HepG2 (cell line): ENCODE results near the gene ST8SIA4.

Experiments used
- NR2C2 ChIP-seq: sonication (generic); formaldehyde crosslinking; IDR thresholded peaks from 2 replicates; pipeline ENCODE4 v1.4.0; 2020; ENCODE audit warnings: missing genetic modification reagents, mild to moderate bottlenecking, moderate library complexity, borderline replicate concordance
- NR3C1 ChIP-seq: sonication (generic); formaldehyde crosslinking; IDR thresholded peaks from 2 replicates; pipeline ENCODE4 v1.4.0; 2020; ENCODE audit warnings: missing genetic modification reagents
- RFXANK ChIP-seq: IDR thresholded peaks from 2 replicates; pipeline ENCODE4 v1.6.1; 2016
- TARDBP ChIP-seq: sonication (generic); formaldehyde crosslinking; IDR thresholded peaks from 2 replicates; pipeline ENCODE4 v1.8.0; 2022; ENCODE audit warnings: mild to moderate bottlenecking, missing genetic modification reagents
- TP53 ChIP-seq: sonication (generic); formaldehyde crosslinking; conservative IDR thresholded peaks from 2 replicates; pipeline ENCODE4 v1.4.0; 2020; ENCODE audit warnings: missing genetic modification reagents
- ZBTB8A ChIP-seq: sonication (generic); formaldehyde crosslinking; IDR thresholded peaks from 2 replicates; pipeline ENCODE4 v1.4.0; 2020; ENCODE audit warnings: mild to moderate bottlenecking, low read depth, missing genetic modification reagents, borderline replicate concordance
- ZNF589 ChIP-seq: sonication (generic); formaldehyde crosslinking; conservative IDR thresholded peaks from 2 replicates; pipeline ENCODE4 v1.8.0; 2022; ENCODE audit warnings: mild to moderate bottlenecking, moderate library complexity, missing genetic modification reagents
- ZNF816 ChIP-seq: sonication (generic); formaldehyde crosslinking; IDR thresholded peaks from 2 replicates; pipeline ENCODE4 v1.8.0; 2022; ENCODE audit warnings: missing genetic modification reagents, mild to moderate bottlenecking, borderline replicate concordance
- TF ChIP-seq, protein P1 (sequence below): sonication (generic); formaldehyde crosslinking; IDR thresholded peaks from 2 replicates; pipeline ENCODE4 v1.5.0; 2020; ENCODE audit warnings: mild to moderate bottlenecking, missing genetic modification reagents, moderate library complexity
- TF ChIP-seq, protein P2 (sequence below), 2 experiments: sonication (generic) in 1 of 2; formaldehyde crosslinking in 1 of 2; IDR thresholded peaks; 2 replicates each; pipeline versions ENCODE4 v1.4.0 to v1.6.1; 2016 to 2020; ENCODE audit warnings: borderline replicate concordance in 1 of 2, low read depth in 1 of 2, mild to moderate bottlenecking in 1 of 2, missing genetic modification reagents in 1 of 2

- TF ChIP-seq TARDBP (CRISPR knock-in tag) (no peak), RFXANK (no peak), NR2C2 (CRISPR knock-in tag) (no peak), TP53 (no peak), NR3C1 (CRISPR knock-in tag) (no peak), ZBTB8A (CRISPR knock-in tag) (no peak), ZNF589 (no peak), ZNF816 (CRISPR knock-in tag) (no peak)
- TF ChIP-seq, protein P1, sequence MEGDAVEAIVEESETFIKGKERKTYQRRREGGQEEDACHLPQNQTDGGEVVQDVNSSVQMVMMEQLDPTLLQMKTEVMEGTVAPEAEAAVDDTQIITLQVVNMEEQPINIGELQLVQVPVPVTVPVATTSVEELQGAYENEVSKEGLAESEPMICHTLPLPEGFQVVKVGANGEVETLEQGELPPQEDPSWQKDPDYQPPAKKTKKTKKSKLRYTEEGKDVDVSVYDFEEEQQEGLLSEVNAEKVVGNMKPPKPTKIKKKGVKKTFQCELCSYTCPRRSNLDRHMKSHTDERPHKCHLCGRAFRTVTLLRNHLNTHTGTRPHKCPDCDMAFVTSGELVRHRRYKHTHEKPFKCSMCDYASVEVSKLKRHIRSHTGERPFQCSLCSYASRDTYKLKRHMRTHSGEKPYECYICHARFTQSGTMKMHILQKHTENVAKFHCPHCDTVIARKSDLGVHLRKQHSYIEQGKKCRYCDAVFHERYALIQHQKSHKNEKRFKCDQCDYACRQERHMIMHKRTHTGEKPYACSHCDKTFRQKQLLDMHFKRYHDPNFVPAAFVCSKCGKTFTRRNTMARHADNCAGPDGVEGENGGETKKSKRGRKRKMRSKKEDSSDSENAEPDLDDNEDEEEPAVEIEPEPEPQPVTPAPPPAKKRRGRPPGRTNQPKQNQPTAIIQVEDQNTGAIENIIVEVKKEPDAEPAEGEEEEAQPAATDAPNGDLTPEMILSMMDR (CRISPR knock-in tag) = no peak
- TF ChIP-seq, protein P2, sequence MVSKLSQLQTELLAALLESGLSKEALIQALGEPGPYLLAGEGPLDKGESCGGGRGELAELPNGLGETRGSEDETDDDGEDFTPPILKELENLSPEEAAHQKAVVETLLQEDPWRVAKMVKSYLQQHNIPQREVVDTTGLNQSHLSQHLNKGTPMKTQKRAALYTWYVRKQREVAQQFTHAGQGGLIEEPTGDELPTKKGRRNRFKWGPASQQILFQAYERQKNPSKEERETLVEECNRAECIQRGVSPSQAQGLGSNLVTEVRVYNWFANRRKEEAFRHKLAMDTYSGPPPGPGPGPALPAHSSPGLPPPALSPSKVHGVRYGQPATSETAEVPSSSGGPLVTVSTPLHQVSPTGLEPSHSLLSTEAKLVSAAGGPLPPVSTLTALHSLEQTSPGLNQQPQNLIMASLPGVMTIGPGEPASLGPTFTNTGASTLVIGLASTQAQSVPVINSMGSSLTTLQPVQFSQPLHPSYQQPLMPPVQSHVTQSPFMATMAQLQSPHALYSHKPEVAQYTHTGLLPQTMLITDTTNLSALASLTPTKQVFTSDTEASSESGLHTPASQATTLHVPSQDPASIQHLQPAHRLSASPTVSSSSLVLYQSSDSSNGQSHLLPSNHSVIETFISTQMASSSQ (IDR thresholded peaks at IDR 0.05; ENCODE audit: low read depth) = no peak
- TF ChIP-seq, protein P2 (CRISPR knock-in tag; IDR thresholded peaks at IDR 0.05; ENCODE audit: borderline replicate concordance) = no peak
Observed at GRCh38 chr5:100792781-100793180, 110.3 kb downstream of the ST8SIA4 start.
